Retinal pigment epithelial cell (primary cell): ENCODE data around the gene ZNF354C.

Experiments
- DNase-seq: peaks from one replicate; pipeline ENCODE4 v3.0.0-alpha.2; 2010; ENCODE audit warnings: low read depth
- H3K4me3 ChIP-seq: 2 replicates; pipeline ENCODE4 v1.5.1; 2011; ENCODE audit warnings: mild to moderate bottlenecking, low read length, control low read depth, moderate library complexity
- CTCF ChIP-seq: conservative IDR thresholded peaks from 2 replicates; pipeline ENCODE4 v1.5.1; 2011; ENCODE audit warnings: low read depth, low read length, control low read depth, inconsistent platforms

ZNF354C gene

GRCh38 chr5:179114756-179115155 lies 54.6 kb downstream of the ZNF354C start:
- no peak for DNase-seq
- no peak for TF ChIP-seq CTCF
- no peak overlapping the region for H3K4me3 ChIP-seq

DNA sequence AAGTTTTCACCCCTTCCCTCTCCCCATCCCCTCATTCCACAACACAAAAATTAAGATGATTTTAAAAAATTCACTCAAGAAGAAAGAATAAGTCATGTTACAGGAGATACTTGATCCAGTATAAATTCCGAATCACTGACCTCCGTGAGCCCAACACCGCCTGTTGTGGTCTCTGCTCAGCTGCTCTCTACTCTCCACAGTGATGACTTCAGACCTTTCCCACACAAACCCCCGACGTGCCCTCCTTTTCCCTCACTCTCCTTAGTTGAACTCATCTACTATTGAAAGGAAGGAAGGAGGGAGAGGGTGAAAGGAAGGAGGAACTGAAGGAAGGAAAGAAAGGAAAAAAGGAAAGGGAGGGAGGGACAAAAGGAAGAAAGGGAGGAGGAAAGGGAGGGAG lies 55.1 kb downstream of the ZNF354C start:
- no peak overlapping the region for H3K4me3 ChIP-seq
- no peak for TF ChIP-seq CTCF
- DNase-seq = no peak

- no peak for TF ChIP-seq CTCF
- DNase-seq = no peak
- no peak overlapping the region for H3K4me3 ChIP-seq
These were observed 55.8 kb downstream of the ZNF354C start for GRCh38 chr5:179115845-179116524.

- H3K4me3 ChIP-seq = no peak overlapping the region
- TF ChIP-seq CTCF = no peak
- no peak for DNase-seq
These were observed 58.2 kb downstream of the ZNF354C start for GRCh38 chr5:179118338-179118737.

GRCh38 chr5:179118756-179119414 lies 58.7 kb downstream of the ZNF354C start:
- DNase-seq = no peak
- H3K4me3 ChIP-seq = no peak overlapping the region
- TF ChIP-seq CTCF = no peak

GRCh38 chr5:179119415-179120170 lies 59.4 kb downstream of the ZNF354C start:
- no peak overlapping the region for H3K4me3 ChIP-seq
- DNase-seq = no peak
- no peak for TF ChIP-seq CTCF
